Body of pancreas (tissue), 4 donors: Measurements from ENCODE around the gene METTL18. TPM values are rescaled to one million over a fixed set of nuclear protein-coding genes. Genes with fewer than 3 reads are reported as not detected.
"Not testable (repeated sequence)": the region's sequence is repeated elsewhere in the genome, so short reads cannot be mapped to it uniquely, and the experiment has no call there.

Experiments
- ATAC-seq: fragments of 150-250 bp; one replicate; pipeline ENCODE4 v1.9.1; 2016
- DNase-seq, 4 donors: peaks; one replicate each; pipeline ENCODE4 v3.0.0-alpha.2; 2019
- H3K27ac ChIP-seq, 4 donors: fragments of 200-600 bp; sonication (generic); 1 replicate in 3 of 4; 2 replicates in 1 of 4; pipeline versions ENCODE4 v1.5.1 to v1.6.1; 2016 to 2019; ENCODE audit warnings: mild to moderate bottlenecking in 1 of 4, mixed read lengths in 1 of 4, moderate library complexity in 1 of 4
- H3K27me3 ChIP-seq, 2 donors: fragments of 200-600 bp; sonication (generic); one replicate each; pipeline ENCODE4 v1.6.0; 2016; ENCODE audit warnings: mild to moderate bottlenecking in 1 of 2
- H3K36me3 ChIP-seq, 2 donors: fragments of 200-600 bp; sonication (generic); replicated peaks in 1 of 2; 2 replicates each; pipeline ENCODE4 v1.5.1; 2016; ENCODE audit warnings: low read depth in 2 of 2; ENCODE audit not compliant: insufficient read depth in 1 of 2
- H3K4me1 ChIP-seq: fragments of 200-600 bp; sonication (generic); one replicate; pipeline ENCODE4 v1.6.0; 2016
- H3K4me3 ChIP-seq, 2 donors: fragments of 200-600 bp; sonication (generic); 1 replicate in 1 of 2; 2 replicates in 1 of 2; pipeline ENCODE4 v1.5.1; 2016 to 2019
- H3K9me3 ChIP-seq, 3 donors: fragments of 200-600 bp; sonication (generic); 1 replicate in 2 of 3; 2 replicates in 1 of 3; pipeline ENCODE4 v1.5.1; 2016
- POLR2A ChIP-seq, 3 donors: fragments of 450-650 bp; IDR thresholded peaks; one replicate each; pipeline ENCODE4 v1.6.1; 2016; ENCODE audit warnings: antibody characterized with exemption in 3 of 3, mild to moderate bottlenecking in 2 of 3
- WGBS, 2 donors: methylation state at CpG; one replicate each; pipeline ENCODE4 v1.1.5; 2017; 5-methylcytosine and 5-hydroxymethylcytosine counted together
- intact Hi-C: fragments of 100-400 bp; cut with DNase I; formaldehyde crosslinking; loops from one replicate; pipeline ENCODE4 v1.15.1; 2023
- total RNA-seq, 2 donors: library from RNA; depleted of rRNA; stranded (reverse); fragments of >200 nt; gene quantifications; one replicate each; pipeline ENCODE4 v1.1.0, GENCODE V29; 2016
- TF ChIP-seq, protein P1 (sequence below), 7 experiments: fragments of 450-650 bp in 4 of 7; fragments of 200-600 bp in 3 of 7; sonication (generic) in 3 of 7; IDR thresholded peaks; one replicate each; pipeline ENCODE4 v1.5.1; 2016 to 2019; ENCODE audit warnings: antibody characterized with exemption in 7 of 7

The METTL18 gene
- total RNA-seq, 2 donors from 2014 or later = 2.6 to 6.0 TPM

DNA sequence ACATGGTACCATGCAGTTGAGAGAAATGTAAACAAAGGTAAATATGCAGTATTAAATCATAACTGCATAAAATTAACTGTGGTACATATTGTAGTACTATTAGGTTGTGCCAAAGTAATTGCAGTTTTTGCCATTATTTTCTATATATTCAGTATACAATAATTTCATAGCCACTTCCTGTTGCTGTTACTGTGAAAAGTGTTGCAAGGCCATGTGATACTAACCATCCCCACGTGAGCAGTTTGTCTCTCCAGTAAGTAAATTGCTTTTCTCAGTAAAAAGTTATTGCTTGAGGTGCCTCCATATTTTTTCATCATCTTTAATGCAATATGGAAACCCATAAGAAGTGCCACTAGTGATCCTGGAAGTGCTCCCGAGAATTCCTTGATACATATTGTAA is 19.6 kb upstream of the METTL18 start:
- intact Hi-C loops = no loop called here
- Histone ChIP-seq H3K27ac (no peak overlapping the region), H3K4me3 (no peak overlapping the region), H3K4me1 (no peaks in the 10 kb centered on the region), H3K9me3 (no peaks in the 10 kb centered on the region), H3K27me3 (no peaks in the 10 kb centered on the region), H3K36me3 (no peaks in the 10 kb centered on the region)
- TF ChIP-seq, protein P1, sequence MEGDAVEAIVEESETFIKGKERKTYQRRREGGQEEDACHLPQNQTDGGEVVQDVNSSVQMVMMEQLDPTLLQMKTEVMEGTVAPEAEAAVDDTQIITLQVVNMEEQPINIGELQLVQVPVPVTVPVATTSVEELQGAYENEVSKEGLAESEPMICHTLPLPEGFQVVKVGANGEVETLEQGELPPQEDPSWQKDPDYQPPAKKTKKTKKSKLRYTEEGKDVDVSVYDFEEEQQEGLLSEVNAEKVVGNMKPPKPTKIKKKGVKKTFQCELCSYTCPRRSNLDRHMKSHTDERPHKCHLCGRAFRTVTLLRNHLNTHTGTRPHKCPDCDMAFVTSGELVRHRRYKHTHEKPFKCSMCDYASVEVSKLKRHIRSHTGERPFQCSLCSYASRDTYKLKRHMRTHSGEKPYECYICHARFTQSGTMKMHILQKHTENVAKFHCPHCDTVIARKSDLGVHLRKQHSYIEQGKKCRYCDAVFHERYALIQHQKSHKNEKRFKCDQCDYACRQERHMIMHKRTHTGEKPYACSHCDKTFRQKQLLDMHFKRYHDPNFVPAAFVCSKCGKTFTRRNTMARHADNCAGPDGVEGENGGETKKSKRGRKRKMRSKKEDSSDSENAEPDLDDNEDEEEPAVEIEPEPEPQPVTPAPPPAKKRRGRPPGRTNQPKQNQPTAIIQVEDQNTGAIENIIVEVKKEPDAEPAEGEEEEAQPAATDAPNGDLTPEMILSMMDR (IDR thresholded peaks at IDR 0.05) = no peak
- DNase-seq (no peak), ATAC-seq (no peak)
- WGBS, 2 donors = 50 to 70% methylated on average over 2 of the region's 2 CpGs

DNA sequence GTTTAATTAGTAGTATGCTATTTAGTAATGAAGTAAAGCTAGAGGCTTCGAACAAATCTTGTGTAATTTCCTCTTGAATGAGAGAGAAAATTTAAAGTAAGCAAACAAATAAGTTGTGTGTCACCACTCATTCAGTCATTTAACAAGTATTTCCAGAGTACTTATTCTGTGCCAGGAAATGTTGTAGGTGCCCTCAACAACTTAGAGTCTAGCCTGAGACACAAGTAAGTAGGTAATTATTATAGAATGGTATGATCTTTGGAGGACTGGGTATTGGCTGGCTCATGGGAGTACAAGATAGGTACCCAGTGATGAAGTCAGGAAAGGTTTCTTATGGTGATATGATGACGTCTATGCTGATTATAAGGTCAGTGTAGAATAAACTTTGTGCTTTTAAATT is 17.4 kb upstream of the METTL18 start:
- TF ChIP-seq, protein P1 (IDR thresholded peaks at IDR 0.05) = no peak
- no peak for TF ChIP-seq POLR2A (IDR thresholded peaks at IDR 0.05)

DNA sequence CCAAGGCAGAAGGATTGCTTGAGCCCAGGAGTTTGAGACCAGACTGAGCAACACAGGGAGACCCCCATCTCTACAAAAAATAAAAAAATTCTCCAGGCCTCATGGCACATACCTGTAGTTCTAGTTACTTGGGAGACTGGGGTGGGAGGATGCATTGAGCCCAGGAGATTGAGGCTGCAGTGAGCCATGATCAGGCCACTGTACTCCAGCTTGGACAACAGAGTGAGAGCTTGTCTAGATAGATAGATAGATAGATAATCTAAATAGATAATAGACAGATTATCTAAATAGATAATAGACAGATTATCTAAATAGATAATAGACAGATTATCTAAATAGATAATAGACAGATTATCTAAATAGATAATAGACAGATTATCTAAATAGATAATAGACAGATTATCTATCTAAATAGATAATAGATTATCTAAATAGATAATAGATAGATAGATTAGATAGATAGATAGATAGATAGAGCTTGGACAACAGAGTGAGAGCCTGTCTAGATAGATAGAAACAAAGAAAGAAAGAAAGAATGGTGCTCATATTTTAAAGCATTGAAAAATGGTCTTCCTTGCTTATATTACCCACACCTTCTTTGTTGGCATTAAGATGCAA is 16.8 kb upstream of the METTL18 start:
- H3K36me3 ChIP-seq, H3K4me3 ChIP-seq, ATAC-seq, DNase-seq, H3K9me3 ChIP-seq, H3K27me3 ChIP-seq, H3K4me1 ChIP-seq, intact Hi-C loops, H3K27ac ChIP-seq: not testable (repeated sequence)

More for the DNA sequence above, 17.4 kb upstream of the METTL18 start:
- no peak for ATAC-seq
- intact Hi-C loops = no loop called here
- H3K4me3 ChIP-seq = no peak overlapping the region
- H3K36me3 ChIP-seq = no peaks in the 10 kb centered on the region
- H3K27ac ChIP-seq = no peak overlapping the region
- WGBS, 2 donors = 87% methylated on average over 2 of the region's 2 CpGs
- H3K9me3 ChIP-seq = no peaks in the 10 kb centered on the region
- no peaks in the 10 kb centered on the region for H3K27me3 ChIP-seq
- H3K4me1 ChIP-seq = no peaks in the 10 kb centered on the region
- DNase-seq = no peak

DNA sequence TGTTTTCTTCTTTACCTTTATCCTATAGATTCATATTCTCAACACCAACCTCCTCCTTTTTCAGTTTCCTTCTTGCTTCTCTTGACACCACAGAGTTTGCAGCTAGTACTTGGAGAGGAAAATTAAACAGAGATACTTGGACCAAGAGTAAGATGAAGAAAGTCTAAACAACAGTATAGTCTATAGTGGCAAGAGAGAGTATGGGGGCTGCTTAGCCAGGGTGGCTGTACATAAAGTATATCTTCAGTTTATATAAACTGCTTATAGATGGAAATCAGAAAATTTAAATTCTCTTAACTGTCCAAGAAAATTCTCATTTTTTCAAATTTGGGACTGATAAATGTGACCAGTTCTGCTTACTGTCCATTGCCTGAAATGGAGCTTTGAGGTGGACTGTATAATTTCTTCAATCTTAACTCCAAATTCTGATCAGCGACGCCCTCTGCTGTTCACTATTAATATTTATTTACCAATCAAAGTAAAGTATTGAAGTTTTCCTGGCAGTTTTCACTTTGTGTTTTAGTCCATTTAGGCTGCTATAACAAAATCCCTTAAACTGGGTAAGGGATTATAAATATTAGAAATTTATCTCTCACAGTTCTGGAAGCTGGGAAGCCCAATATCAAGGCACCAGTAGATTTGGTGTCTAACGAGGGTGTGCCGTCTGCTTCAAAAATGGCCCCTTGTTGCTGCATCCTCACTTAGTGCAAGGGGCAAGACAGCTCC is 14.8 kb upstream of the METTL18 start:
- Histone ChIP-seq H3K4me1 (no peaks in the 10 kb centered on the region), H3K27ac (no peak overlapping the region), H3K4me3 (no peak overlapping the region), H3K36me3 (peaks cover 0 to 2% of the 10 kb centered on the region in 2 donors), H3K27me3 (no peaks in the 10 kb centered on the region), H3K9me3 (no peaks in the 10 kb centered on the region)
- intact Hi-C loops = no loop called here
- DNase-seq = peak; percentile 11 to 25 (median 17)
- ATAC-seq = peak; percentile 48
- TF ChIP-seq, protein P1 (IDR thresholded peaks at IDR 0.05) = peak; percentile 37 to 58 (median 52)
- TF ChIP-seq POLR2A (IDR thresholded peaks at IDR 0.05) = no peak
- WGBS, 2 donors = 50% methylated on average over 4 of the region's 4 CpGs

DNA sequence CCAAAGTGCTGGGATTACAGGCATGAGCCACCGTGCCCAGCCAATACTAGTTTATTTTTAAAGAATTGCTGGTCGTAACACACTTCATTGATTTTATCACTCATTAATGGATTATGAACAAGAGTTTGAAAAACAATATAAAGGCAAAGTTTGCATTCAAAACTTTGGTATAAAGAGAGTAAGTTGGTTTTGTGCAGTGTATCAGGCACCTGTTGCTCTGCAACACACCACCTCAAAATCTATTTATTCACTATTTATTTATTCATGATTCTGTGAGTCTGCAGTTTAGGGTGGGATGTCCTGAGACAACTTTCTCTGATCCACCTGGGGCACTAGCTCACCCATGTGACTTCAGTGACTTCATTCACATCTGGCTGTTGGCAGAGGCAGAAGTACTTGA is 10.2 kb upstream of the METTL18 start:
- H3K27ac ChIP-seq = no peak overlapping the region
- no peaks in the 10 kb centered on the region for H3K4me1 ChIP-seq
- H3K9me3 ChIP-seq = no peaks in the 10 kb centered on the region
- H3K4me3 ChIP-seq = no peak overlapping the region
- no peak for ATAC-seq
- H3K27me3 ChIP-seq = no peaks in the 10 kb centered on the region
- peaks cover 0 to 5% of the 10 kb centered on the region in 2 donors for H3K36me3 ChIP-seq
- TF ChIP-seq, protein P1 (IDR thresholded peaks at IDR 0.05) = no peak
- no peak for TF ChIP-seq POLR2A (IDR thresholded peaks at IDR 0.05)
- no peak for DNase-seq
- 92 to 94% methylated on average over 2 of the region's 2 CpGs for WGBS, 2 donors
- intact Hi-C loops = no loop called here
